GM18519 (cell line): Measurements from ENCODE around the gene HSPD1.
"Not testable (repeated sequence)": the region's sequence is repeated elsewhere in the genome, so short reads cannot be mapped to it uniquely, and the experiment has no call there.

Experiments used
- ATAC-seq: cut with Tn5 transposase; IDR thresholded peaks from one replicate; pipeline ENCODE4 v1.9.1; 2021; ENCODE audit warnings: mild to moderate bottlenecking, moderate library complexity; ENCODE audit not compliant: unreplicated experiment, low FRiP score

The HSPD1 gene

DNA sequence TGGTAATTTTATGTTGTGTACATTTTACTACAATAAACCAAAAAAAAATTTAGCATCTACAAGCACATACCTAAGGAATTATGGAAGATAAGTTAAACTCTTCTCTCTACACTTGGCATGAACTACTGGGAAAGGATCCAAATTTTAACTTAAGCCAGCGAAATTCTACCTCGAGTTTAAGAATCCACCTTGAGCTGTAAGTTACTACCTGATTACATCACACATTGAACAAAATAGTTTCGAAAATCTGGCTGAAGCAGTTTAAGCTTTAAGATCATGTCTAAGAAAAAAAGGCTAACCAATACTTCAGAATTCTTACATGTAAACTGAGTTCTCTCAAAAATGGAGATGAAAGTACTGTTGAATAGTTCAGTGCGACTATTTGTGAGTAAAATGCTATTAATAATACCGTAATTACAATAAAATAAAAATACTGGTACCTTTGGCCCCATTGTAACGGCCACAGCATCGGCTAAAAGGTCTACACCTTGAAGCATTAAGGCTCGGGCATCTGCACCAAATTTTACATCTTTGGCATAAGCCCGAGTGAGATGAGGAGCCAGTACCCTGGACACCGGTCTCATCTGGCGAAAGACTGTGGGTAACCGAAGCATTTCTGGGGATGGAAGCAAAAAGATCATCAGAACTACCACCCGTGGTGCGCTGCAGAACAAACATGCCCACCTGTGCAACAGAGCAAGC, 1.3 kb downstream of the HSPD1 start:
- ATAC-seq, result no peak

DNA sequence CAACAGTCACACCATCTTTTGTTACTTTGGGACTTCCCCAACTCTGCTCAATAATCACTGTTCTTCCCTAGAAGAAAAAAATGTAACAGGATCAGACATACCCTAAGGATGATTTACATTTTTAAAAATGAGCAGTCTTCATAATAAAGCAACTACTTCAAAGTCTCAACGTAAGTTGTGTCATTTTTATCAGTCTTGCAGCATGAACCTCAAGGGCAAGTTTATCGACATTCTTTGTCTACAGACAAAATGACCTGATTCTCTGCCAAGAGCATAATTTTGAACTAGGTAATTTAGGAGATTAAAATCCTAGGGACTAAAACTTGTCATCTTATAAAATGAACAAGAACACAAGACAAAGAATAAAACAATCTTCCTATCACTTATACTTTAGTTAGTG, 2.3 kb downstream of the HSPD1 start:
- no peak for ATAC-seq

DNA sequence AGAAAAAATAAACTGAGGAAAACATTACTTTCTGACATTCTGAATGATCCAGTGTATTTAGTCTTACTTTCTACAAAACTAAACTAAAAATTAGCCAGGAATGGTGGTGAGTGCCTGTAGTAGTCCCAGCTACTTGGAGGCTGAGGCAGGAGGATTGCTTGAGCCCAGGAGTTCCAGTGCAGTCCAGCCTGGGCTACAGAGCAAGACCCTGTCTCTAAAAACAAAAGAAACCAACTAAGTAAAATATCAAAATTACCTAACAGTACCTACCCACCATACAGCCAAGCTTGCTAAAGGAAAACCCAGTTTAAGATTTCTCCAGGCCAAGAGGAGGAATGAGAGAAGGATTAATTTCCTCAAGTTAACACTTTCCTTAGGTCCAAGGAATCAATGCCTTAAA, 2.9 kb downstream of the HSPD1 start:
- no peak for ATAC-seq

DNA sequence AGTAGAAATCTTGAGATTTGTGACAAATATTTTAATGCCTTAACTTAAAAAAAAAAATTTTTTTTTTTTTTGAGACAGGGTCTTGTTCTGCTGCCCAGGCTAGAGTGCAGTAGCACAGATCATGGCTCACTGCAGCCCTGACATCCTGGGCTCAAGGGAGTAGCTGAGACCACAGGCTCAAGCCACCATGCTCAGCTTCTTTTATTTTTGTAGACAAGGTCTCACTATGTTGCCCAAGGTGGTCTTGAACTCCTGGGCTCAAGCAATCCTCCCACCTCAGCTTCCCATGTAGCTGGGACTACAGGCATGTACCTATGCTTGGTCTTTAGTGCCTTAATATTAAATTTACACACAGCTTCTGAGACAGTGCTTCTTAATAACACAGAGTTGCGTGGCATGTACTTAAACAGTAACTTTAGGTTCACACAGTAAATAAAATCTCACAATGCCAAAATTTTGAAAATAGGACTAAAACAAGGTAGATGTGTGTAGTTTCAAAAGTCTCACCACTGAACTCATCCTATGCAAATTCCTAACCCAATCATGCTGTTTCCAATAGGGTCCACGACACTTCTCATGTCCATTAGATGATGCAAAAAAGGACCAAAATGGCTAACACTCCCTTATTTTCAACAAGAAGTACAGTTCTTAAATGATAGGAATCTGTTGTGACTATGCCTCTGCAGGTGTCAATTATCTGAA, 4.1 kb downstream of the HSPD1 start:
- ATAC-seq, result no peak

DNA sequence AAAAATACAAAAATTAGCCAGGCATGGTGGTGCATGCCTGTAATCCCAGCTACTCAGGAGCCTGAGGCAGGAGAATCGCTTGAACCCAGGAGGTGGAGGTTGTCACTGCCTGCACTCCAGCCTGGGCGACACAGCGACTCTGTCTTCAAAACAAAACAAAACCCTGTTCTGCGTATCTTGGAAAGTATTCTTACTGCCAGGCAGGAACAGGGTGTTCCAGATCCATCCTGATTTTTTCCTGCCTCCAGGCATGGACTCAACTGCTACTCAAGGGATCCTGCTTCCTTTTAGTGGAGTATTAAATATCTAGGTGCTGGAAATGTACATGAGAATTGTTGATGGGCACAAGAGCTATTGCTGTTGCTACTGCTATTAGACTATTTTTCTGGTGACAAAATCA, 12.3 kb downstream of the HSPD1 start:
- ATAC-seq, result no peak

DNA sequence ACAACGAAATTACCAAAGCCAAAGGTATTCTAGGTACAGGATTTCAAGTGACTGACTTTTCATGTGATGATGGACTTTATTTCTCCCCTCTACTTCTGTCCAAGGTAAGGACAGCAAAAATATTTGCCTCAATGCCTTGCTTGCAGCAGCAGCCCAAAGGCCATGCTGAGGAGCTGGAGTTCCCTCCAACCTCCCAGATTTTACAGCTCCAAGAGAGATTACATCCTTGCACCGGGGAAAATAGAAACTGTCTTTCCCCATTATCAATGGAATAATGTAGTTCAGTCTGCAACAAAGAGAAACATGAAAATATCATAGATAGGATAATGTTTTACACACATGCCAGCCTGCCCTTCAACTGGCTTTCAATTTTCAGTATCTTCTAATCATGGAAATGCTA, 13.5 kb downstream of the HSPD1 start:
- ATAC-seq, result no peak

DNA sequence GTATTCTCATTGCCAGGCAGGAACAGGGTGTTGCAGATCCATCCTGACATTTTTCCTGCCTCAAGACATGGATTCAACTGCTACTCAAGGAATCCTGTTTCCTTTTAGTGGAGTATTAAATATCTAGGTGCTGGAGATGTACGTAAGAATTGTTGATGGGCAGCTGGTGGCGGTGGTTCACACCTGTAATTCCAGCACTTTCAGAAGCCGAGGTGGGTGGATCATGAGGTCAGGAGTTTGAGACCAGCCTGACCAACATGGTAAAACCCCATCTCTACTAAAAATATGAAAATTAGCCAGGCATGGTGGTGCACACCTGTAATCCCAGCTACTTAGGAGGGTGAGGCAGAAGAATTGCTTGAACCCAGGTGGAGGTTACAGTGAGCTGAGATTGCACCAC, 15.4 kb downstream of the HSPD1 start:
- not testable (repeated sequence) for ATAC-seq

DNA sequence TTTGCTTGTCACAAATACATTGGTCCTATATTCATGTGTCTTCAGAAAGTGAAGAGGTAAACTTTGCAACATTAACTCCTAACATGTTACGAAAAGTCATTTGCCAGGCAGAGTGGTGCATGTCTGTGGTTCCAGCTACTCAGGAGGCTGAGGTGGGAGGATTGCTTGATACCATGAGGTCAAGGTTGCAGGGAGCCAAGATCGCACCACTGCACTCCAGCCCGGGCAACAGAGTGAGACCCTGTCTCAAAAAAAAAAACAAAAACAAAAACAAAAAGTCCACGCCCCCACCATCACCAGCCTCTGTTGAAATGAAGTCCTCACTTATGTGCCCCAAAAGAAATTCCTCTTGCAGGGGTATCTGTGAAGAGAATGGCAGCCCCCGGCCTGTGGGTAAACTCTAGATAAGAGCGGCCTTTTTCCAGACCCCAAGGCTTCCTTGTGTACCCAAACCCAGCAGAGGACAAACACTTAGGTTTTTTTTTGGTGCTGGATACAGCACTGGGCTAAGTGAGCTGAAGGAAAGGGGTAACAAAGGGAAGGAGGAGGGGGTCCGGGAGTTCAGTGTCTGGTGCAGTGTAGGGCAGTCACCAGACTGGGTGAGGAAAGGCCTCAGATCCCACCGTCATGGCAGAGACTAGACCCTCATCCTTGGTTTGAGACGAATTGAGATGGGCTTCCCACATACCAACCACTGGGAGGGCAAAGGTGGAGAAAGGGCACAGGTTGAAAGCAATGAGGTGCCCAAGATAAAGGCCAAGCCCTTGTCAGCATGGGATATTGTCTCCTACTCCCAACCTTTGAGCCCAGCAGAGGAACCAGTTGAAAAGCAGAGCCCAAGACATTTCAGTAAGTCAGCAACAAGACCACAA, 19.2 kb downstream of the HSPD1 start:
- ATAC-seq, result no peak

DNA sequence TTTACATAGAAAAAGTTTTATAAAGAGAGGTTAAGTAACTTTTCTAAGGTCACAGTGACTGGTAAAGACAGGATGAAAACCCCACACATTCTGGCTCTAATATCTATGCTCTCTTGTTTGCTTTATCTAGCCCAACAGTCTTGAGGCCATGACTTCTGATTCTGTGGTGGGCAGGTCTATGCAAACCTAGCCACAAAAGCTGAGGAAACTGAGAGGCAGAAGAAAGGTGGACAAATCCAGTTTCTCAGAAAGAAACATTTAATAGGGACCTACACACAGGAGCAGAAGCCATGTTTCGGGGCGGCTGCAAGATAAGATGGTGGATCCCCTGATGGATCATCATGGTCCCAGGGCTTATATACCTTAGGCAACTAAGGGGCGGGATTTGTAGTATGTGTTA, 21.8 kb downstream of the HSPD1 start:
- no peak for ATAC-seq

DNA sequence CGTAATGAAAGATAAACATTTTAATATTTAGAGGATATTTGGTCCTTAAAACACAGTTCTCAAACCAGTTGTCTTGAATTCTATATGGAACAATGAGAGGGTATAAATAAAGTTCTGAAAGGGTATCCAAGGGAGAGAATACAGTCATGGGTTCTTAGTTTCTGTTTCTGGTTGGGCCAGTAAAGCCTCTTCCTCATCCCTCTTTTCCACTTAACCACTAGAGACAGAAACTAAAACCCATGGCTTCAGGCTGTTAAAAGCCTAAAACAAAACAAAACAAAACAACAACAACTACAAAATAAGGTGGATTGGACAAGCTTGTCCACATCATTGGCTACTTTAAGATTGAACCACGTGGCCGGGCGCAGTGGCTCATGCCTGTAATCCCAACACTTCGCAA, 27.5 kb downstream of the HSPD1 start:
- no peak for ATAC-seq

DNA sequence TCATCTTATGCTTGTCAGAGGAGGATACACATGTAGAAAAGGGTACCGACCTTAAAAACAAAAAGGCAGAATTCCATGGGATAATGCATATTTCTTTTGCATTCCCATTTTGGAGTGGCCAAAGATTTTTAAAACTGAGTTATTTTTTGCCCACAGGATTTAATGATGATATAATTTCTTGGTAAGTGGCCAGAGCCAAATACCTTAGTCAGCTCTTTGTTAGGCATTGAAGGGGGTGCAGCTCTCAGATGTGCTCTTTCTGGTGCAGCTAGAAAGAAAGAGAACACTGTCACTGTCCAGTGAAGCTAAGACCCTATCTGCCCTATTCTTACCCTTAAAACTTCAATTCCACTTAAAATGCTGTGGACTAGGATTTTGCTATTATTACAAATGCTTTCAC, 35.5 kb downstream of the HSPD1 start:
- ATAC-seq, result no peak

DNA sequence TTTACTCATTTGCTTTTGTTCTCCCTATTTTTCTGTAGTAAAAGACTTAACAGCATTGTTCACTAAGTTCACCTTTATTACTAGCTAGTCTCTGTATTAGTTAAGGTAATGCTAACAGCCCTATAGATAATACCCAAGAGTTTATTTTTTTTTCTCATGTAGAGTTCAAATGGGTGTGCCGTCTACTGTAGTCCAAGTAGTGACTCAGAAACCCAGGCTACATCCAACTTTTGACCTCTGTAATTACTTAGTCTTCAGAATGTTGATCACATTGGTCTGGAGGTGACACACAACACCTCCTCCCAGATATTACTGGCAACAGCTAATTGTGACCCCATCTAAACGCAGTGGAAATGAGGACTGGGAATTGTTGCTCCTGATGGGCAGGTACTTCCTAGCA, 38.6 kb downstream of the HSPD1 start:
- ATAC-seq, result no peak

DNA sequence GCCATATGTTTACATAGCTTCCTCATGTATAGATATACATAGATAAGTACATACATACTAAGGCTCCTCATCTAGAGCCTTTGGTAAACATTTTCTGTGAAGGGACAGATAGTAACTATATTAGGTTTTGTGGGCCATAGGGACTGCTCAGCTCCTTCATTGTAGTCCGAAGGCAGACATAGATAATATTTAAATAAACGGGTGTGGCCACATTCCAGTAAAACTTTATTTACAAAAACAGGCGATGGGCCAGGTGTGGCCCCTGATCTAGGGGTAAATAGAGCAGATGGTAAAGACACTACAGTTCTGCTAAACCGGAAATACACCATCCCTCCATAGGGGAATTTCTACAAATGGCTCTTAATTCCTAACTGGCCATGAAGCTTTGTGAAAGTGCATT, 39.0 kb downstream of the HSPD1 start:
- ATAC-seq, result no peak

DNA sequence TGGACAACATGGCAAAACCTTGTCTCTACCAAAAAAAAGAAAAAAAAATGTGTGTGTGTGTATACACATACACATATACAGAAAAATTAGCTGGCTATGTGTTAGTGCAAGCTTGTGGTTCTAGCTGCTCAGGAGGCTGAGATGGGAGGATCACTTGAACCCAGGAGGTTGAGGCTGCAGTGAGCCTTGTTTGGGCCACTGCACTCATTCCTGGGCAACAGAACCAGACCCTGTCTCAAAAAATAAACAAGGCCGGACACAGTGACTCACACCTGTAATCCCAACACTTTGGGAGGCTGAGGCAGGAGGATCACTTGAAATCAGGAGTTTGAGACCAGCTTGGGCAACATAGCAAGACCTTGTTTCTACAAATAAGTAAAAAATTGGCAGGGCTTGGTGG, 44.2 kb downstream of the HSPD1 start:
- ATAC-seq, result no peak

DNA sequence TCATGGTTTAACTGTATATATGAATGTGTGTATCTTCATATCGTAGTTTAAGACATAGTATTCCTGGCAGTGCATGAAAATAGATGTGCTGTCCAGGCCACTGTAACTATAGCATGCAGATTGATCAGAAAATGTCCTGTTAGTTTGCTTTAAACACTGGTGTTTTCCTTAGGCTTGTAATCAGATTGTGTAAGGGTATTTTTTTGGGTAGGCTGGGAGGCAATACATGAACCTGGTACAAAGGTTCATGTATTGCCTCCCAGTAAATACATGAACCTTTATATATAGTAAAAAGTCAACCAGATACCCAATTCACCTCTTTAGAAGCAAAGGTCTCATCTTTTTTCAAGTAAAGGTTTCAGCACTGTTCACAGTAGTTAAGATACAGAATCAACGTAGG, 44.7 kb downstream of the HSPD1 start:
- ATAC-seq, result no peak

DNA sequence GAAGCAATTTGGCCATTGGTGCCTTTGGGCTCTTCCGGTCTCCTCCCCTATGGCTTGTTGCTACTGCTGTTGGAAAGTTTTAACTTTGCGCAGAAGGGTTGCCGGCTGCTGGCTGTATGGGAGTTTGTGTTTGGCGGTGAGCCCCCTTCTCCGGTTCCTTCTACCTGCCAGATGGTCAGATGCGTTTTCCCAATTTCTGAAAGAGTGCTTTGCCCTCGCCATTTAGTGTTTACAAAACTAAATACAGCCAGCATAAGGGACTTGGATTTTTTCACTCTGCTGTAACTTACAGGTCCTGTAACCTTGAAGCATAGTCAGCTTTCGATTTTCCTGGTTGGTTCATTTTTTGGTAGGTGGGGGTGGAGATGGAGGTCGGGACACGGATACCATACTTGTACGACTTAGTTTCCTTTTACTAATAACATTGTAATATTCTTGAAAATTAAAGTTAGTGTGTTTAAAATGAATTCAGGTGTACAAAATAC, 45.7 kb downstream of the HSPD1 start:
- peak; percentile 10 for ATAC-seq

DNA sequence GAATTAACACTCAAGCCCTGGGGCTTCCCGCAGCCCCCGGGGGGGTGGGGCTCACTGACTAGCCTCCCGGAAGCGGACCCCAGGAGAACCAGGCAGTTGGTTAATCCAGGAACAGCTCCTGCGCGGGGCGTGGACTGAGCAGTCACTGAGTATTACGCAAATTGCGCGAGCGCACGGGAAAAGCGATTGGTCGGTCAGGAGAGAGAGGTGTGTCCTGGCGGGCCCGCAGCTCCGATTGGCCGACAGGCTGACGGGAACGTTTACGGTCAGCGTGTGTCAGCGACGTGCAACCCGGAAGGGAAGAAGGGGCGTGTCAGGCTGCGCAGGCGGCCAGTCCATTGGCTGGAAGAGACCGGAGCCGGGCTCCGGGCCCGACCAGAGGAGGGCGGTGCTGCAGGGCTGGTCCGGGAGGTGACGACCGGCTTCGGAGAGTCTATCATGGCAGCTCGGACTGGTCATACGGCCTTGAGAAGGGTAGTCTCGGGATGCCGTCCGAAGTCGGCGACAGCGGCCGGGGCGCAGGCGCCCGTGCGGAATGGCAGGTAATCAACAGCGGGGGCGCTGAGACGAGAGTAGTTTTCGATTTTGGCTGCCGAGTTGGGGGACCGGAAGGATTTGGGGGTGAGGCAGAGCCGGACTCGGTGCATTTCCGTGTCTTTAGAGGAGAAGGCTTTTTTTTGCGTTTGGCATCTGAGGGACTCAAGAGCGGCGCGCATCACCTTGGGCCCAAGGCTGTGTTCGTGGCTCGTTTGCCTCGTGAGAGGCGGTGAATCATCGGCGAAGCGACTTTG, 46.3 kb downstream of the HSPD1 start, which contains the start of gene COQ10B:
COQ10B (plus strand) TSS at position 430 of the 791 bp plus-strand sequence; CDS start at position 439, 9 bp downstream.
- ATAC-seq, result peak; percentile 95

DNA sequence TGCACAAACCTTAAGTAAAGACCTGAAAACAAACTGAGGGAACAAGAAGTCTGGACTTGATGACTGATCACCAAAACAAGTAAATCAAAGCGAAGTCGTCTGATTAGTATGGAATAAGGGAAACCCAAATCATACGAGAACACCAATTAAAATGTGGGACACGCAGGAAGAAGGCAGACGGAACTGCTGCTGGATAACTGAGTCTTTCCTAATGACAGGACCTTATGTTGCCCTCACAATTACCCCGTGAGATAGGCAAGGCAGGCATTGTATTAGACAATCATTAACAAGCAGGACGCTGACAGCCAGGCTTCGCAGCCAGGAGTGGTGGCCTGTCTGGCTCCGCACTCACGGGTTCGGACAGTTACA, 46.9 kb downstream of the HSPD1 start:
- ATAC-seq, result no peak

DNA sequence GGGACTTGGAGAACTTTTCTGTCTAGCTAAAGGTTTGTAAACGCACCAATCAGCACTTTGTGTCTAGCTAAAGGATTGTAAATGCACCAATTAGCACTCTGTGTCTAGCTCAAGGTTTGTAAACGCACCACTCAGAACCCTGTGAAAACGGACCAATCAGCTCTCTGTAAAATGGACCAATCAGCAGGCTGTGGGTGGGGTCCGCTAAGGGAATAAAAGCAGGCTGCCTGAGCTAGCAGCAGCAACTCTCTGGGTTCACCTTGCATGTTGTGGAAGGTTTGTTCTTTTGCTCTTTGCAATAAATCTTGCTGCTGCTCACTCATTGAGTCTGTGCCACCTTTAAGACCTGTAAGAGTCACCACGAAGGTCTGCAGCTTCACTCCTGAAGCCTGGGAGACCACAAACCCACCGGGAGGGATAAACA, 48.7 kb downstream of the HSPD1 start:
- not testable (repeated sequence) for ATAC-seq

DNA sequence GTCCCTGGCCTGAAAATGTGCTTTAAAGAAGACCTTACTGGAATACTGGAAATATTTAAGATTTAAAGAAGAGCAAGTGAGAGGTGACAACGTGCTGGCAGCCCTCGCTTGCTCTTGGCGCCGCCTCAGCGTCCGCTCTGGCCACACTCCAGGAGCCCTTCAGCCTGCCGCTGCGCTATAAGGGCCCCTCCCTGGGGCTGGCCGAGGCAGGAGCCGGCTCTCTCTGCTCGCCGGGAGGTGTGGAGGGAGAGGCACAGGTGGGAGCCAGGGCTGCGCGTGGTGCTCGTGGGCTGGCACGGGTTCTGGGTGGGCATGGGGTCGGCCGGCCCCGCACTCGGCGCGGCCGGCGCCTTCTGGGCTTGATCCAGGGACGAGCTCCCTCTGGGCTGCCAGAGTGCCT, 49.2 kb downstream of the HSPD1 start:
- ATAC-seq, result no peak
